ENCODE data around the gene BTBD9. TPM values are rescaled to one million over a fixed set of nuclear protein-coding genes. Genes with fewer than 3 reads are reported as not detected.
A peak's percentile ranks its signal among the peaks of the same experiment; 100 is the strongest.

The BTBD9 gene
- total RNA-seq, 1 donor from 2014 or later, result 23.0 TPM

- peaks cover 15% of the 10 kb centered on the region for H3K9me3 Mint-ChIP-seq
- H3K4me1 Mint-ChIP-seq, result no peaks in the 10 kb centered on the region
- no peak for DNase-seq (ENCODE audit: low spot score in 2 of 2, unreplicated experiment in 2 of 2)
- peaks cover 29% of the 10 kb centered on the region for H3K36me3 Mint-ChIP-seq
- TF ChIP-seq CTCF (IDR thresholded peaks at IDR 0.05; ENCODE audit: unreplicated experiment), result no peak
- no peak overlapping the region for H3K27ac Mint-ChIP-seq
- H3K27me3 Mint-ChIP-seq (ENCODE audit: low read depth), result no peaks in the 10 kb centered on the region
- H3K4me3 Mint-ChIP-seq, result no peak overlapping the region
Observed at GRCh38 chr6:38162493-38163185, 477.1 kb downstream of the BTBD9 start.

GRCh38 chr6:38161754-38162492, 477.8 kb downstream of the BTBD9 start:
- Mint-ChIP-seq H3K4me3 (no peak overlapping the region), H3K9me3 (peaks cover 15% of the 10 kb centered on the region), H3K27me3 (ENCODE audit: low read depth) (no peaks in the 10 kb centered on the region), H3K27ac (peak overlapping the region; percentile 5), H3K4me1 (no peaks in the 10 kb centered on the region), H3K36me3 (peaks cover 29% of the 10 kb centered on the region)
- no peak for DNase-seq (ENCODE audit: low spot score in 2 of 2, unreplicated experiment in 2 of 2)
- TF ChIP-seq CTCF (IDR thresholded peaks at IDR 0.05; ENCODE audit: unreplicated experiment), result no peak

GRCh38 chr6:38161331-38161730, 478.4 kb downstream of the BTBD9 start:
- Mint-ChIP-seq H3K4me3 (no peak overlapping the region), H3K27me3 (ENCODE audit: low read depth) (no peaks in the 10 kb centered on the region), H3K27ac (no peak overlapping the region), H3K4me1 (no peaks in the 10 kb centered on the region), H3K9me3 (peaks cover 15% of the 10 kb centered on the region), H3K36me3 (peaks cover 29% of the 10 kb centered on the region)
- TF ChIP-seq CTCF (IDR thresholded peaks at IDR 0.05; ENCODE audit: unreplicated experiment), result no peak
- DNase-seq (ENCODE audit: low spot score in 2 of 2, unreplicated experiment in 2 of 2), result no peak

GRCh38 chr6:38160831-38161230, 478.9 kb downstream of the BTBD9 start:
- TF ChIP-seq CTCF (IDR thresholded peaks at IDR 0.05; ENCODE audit: unreplicated experiment), result no peak
- no peaks in the 10 kb centered on the region for H3K4me1 Mint-ChIP-seq
- no peak overlapping the region for H3K4me3 Mint-ChIP-seq
- H3K27me3 Mint-ChIP-seq (ENCODE audit: low read depth), result no peaks in the 10 kb centered on the region
- H3K9me3 Mint-ChIP-seq, result peaks cover 15% of the 10 kb centered on the region
- H3K36me3 Mint-ChIP-seq, result peaks cover 31% of the 10 kb centered on the region
- H3K27ac Mint-ChIP-seq, result no peak overlapping the region
- DNase-seq (ENCODE audit: low spot score in 2 of 2, unreplicated experiment in 2 of 2), result no peak

- H3K4me1 Mint-ChIP-seq, result no peaks in the 10 kb centered on the region
- DNase-seq (ENCODE audit: low spot score in 2 of 2, unreplicated experiment in 2 of 2), result no peak
- no peak overlapping the region for H3K27ac Mint-ChIP-seq
- no peak for TF ChIP-seq CTCF (IDR thresholded peaks at IDR 0.05; ENCODE audit: unreplicated experiment)
- H3K4me3 Mint-ChIP-seq, result no peak overlapping the region
- H3K27me3 Mint-ChIP-seq (ENCODE audit: low read depth), result no peaks in the 10 kb centered on the region
- H3K9me3 Mint-ChIP-seq, result peaks cover 15% of the 10 kb centered on the region
- H3K36me3 Mint-ChIP-seq, result peaks cover 34% of the 10 kb centered on the region
Observed at GRCh38 chr6:38159596-38159995, 480.1 kb downstream of the BTBD9 start.

All from mesothelial cell of epicardium (in vitro differentiated cells).